IPS-20b (cell line): Measurements from ENCODE around the gene TPCN1.

Experiments used
- H3K27ac ChIP-seq: one replicate; pipeline ENCODE4 v1.5.1; 2013; ENCODE audit warnings: low read length
- H3K27me3 ChIP-seq: 2 replicates; pipeline ENCODE4 v1.6.1; 2013; ENCODE audit warnings: mild to moderate bottlenecking, low read length, inconsistent platforms; ENCODE audit not compliant: insufficient read depth
- H3K36me3 ChIP-seq: 2 replicates; pipeline ENCODE4 v1.6.1; 2013; ENCODE audit warnings: low read depth, mild to moderate bottlenecking, inconsistent platforms, low read length, moderate library complexity; ENCODE audit not compliant: insufficient read depth
- H3K4me1 ChIP-seq: 2 replicates; pipeline ENCODE4 v1.6.1; 2013; ENCODE audit warnings: mild to moderate bottlenecking, control low read depth, inconsistent platforms, low read length, moderate library complexity; ENCODE audit not compliant: insufficient read depth
- H3K4me3 ChIP-seq: 2 replicates; pipeline ENCODE4 v1.5.1; 2013; ENCODE audit warnings: mild to moderate bottlenecking, low read length, inconsistent platforms
- H3K9ac ChIP-seq: 2 replicates; pipeline ENCODE4 v1.6.1; 2013; ENCODE audit warnings: low read depth, mild to moderate bottlenecking, inconsistent platforms, low read length, moderate library complexity
- H3K9me3 ChIP-seq: 2 replicates; pipeline ENCODE4 v1.6.1; 2013; ENCODE audit warnings: mild to moderate bottlenecking, low read depth, low read length, inconsistent platforms; ENCODE audit not compliant: insufficient read depth

TPCN1 gene

GRCh38 chr12:113260127-113260526 is 38.9 kb downstream of the TPCN1 start:
- Histone ChIP-seq H3K27me3 (no peaks in the 10 kb centered on the region), H3K9ac (no peak overlapping the region), H3K9me3 (no peaks in the 10 kb centered on the region), H3K4me3 (no peak overlapping the region), H3K4me1 (peaks cover 13% of the 10 kb centered on the region; the same call in 1 of the 2 replicates), H3K27ac (no peak overlapping the region), H3K36me3 (no peaks in the 10 kb centered on the region; the same call in 1 of the 2 replicates)

DNA sequence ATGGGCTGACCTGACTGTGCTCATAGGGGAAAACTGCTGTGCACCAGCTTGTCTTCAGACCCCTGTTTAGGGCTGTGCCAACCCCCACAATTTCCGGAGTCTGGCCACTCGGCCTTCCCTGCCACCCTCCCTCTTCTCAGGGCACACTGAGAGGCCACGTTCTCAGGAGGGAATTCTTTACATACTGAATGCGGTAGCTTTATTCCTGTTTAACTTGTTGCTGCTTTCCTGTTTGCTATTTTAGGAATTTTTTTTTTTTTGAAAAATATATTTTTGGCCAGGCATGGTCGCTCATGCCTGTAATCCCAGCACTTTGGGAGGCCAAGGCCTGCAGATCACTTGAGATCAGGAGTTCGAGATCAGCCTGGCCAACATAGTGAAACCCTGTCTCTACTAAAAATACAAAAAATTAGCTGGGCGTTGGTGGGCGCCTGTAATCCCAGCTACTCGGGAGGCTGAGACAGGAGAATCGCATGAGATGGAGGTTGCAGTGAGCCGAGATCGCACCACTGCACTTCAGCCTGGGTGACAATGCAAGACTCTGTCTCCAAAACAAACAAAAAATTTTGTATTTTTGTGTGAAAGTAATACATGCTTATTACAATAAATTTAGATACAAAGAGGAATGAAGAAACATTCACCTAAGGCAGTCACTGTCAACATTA is 39.5 kb downstream of the TPCN1 start:
- Histone ChIP-seq H3K27ac (no peak overlapping the region), H3K4me1 (peaks cover 13% of the 10 kb centered on the region; the same call in 1 of the 2 replicates), H3K9ac (no peak overlapping the region), H3K9me3 (no peaks in the 10 kb centered on the region), H3K4me3 (no peak overlapping the region), H3K36me3 (no peaks in the 10 kb centered on the region; the same call in 1 of the 2 replicates), H3K27me3 (no peaks in the 10 kb centered on the region)

- no peak overlapping the region for H3K4me3 ChIP-seq
- H3K9ac ChIP-seq = no peak overlapping the region
- H3K36me3 ChIP-seq = no peaks in the 10 kb centered on the region; the same call in 1 of the 2 replicates
- peaks cover 13% of the 10 kb centered on the region; the same call in 1 of the 2 replicates for H3K4me1 ChIP-seq
- H3K9me3 ChIP-seq = no peaks in the 10 kb centered on the region
- no peaks in the 10 kb centered on the region for H3K27me3 ChIP-seq
- H3K27ac ChIP-seq = no peak overlapping the region
Observed at GRCh38 chr12:113261847-113262470, 40.7 kb downstream of the TPCN1 start.

GRCh38 chr12:113262710-113263109 is 41.4 kb downstream of the TPCN1 start:
- Histone ChIP-seq H3K4me1 (peaks cover 13% of the 10 kb centered on the region; the same call in 1 of the 2 replicates), H3K9me3 (no peaks in the 10 kb centered on the region), H3K4me3 (no peak overlapping the region), H3K27ac (no peak overlapping the region), H3K27me3 (no peaks in the 10 kb centered on the region), H3K36me3 (no peaks in the 10 kb centered on the region; the same call in 1 of the 2 replicates), H3K9ac (no peak overlapping the region)

GRCh38 chr12:113263431-113263963 is 42.2 kb downstream of the TPCN1 start:
- no peaks in the 10 kb centered on the region; the same call in 1 of the 2 replicates for H3K36me3 ChIP-seq
- H3K9ac ChIP-seq = no peak overlapping the region
- H3K4me1 ChIP-seq = peaks cover 13% of the 10 kb centered on the region; the same call in 1 of the 2 replicates
- no peak overlapping the region for H3K27ac ChIP-seq
- H3K9me3 ChIP-seq = no peaks in the 10 kb centered on the region
- no peak overlapping the region for H3K4me3 ChIP-seq
- H3K27me3 ChIP-seq = no peaks in the 10 kb centered on the region

DNA sequence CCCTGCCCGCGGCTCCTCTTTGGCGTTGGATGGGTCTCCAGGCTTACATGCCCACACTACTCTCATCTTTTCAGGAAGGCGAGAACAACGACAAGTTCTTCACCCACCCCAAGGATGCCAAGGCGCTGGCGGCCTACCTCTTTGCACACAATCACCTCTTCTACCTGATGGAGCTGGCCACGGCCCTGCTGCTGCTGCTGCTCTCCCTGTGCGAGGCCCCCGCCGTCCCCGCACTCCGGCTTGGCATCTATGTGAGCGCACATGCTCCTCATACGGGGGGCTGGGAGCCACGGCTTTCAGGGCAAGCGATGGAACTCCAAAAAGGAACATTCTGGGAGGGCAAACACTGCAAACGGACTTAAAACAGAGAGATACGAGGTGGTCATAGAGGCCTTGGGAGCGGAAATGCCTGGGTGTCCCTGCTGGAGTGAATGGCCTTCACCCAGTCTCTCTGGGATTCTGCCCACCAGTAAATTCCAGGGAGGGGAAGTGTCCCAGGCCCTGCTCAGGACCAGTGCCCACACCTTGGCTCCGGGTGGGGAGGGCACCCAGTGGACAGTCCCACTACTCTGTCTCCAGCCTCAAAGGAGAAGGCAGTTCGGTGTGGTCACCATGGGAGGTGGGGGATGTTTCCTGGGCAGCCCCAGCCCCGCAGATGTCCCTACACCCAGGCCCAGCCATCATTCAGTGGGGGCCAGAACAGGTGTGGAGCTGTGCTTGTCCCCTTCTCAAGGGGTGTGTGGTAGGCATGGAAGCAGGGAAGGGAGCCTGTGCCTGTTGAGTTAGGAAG is 45.0 kb downstream of the TPCN1 start:
- H3K9ac ChIP-seq = no peak overlapping the region
- H3K4me3 ChIP-seq = no peak overlapping the region
- H3K4me1 ChIP-seq = peaks cover 4% of the 10 kb centered on the region; the same call in 1 of the 2 replicates
- H3K27me3 ChIP-seq = no peaks in the 10 kb centered on the region
- no peaks in the 10 kb centered on the region; the same call in 1 of the 2 replicates for H3K36me3 ChIP-seq
- H3K27ac ChIP-seq = no peak overlapping the region
- H3K9me3 ChIP-seq = no peaks in the 10 kb centered on the region

GRCh38 chr12:113267621-113268020 is 46.4 kb downstream of the TPCN1 start:
- Histone ChIP-seq H3K4me1 (no peaks in the 10 kb centered on the region), H3K4me3 (no peak overlapping the region), H3K27ac (no peak overlapping the region), H3K9me3 (no peaks in the 10 kb centered on the region), H3K36me3 (no peaks in the 10 kb centered on the region; the same call in 1 of the 2 replicates), H3K9ac (no peak overlapping the region), H3K27me3 (no peaks in the 10 kb centered on the region)

- H3K4me3 ChIP-seq = no peak overlapping the region
Observed at GRCh38 chr12:113268136-113268535, 46.9 kb downstream of the TPCN1 start.

GRCh38 chr12:113268621-113269020 is 47.4 kb downstream of the TPCN1 start:
- Histone ChIP-seq H3K9me3 (no peaks in the 10 kb centered on the region), H3K4me1 (no peaks in the 10 kb centered on the region), H3K36me3 (no peaks in the 10 kb centered on the region), H3K27ac (no peak overlapping the region), H3K4me3 (no peak overlapping the region), H3K27me3 (no peaks in the 10 kb centered on the region), H3K9ac (no peak overlapping the region)

More at GRCh38 chr12:113268136-113268535, 46.9 kb downstream of the TPCN1 start:
- Histone ChIP-seq H3K9ac (no peak overlapping the region), H3K9me3 (no peaks in the 10 kb centered on the region), H3K27ac (no peak overlapping the region), H3K4me1 (no peaks in the 10 kb centered on the region), H3K27me3 (no peaks in the 10 kb centered on the region), H3K36me3 (no peaks in the 10 kb centered on the region)

DNA sequence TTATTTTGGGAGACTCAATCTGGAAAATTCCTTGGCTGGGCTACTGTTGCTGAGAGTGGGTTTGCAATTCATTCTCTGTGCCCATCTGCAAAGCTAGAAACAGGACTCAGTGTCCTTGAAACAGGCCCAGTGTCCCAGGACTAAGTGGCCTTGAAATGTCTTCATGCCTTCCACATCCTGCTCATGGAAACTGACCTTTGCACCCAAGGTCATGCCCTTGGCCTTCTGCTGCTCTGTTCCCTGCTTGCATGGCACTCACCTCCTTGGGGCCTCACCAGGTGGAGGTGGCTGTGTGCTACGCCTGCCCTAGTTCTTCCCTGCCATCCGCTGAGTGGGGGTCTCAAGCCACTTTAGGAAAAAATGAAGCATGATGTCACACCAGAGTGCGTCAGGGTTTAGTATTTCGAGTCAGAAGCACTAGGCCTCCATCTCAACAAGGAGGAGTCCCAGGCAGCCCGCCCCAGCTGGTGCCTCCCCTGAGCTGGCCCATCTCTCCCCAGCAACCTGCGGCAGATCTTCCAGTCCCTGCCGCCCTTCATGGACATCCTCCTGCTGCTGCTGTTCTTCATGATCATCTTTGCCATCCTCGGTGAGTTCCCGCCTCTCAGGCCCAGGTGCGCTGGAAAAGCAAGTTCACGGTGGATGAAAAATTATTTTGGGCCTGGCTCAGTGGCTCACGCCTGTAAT is 48.1 kb downstream of the TPCN1 start:
- no peak overlapping the region for H3K27ac ChIP-seq
- H3K9ac ChIP-seq = no peak overlapping the region
- H3K36me3 ChIP-seq = no peaks in the 10 kb centered on the region
- H3K4me3 ChIP-seq = no peak overlapping the region
- H3K9me3 ChIP-seq = no peaks in the 10 kb centered on the region
- no peaks in the 10 kb centered on the region for H3K4me1 ChIP-seq
- H3K27me3 ChIP-seq = no peaks in the 10 kb centered on the region

- H3K9me3 ChIP-seq = no peaks in the 10 kb centered on the region
- H3K4me3 ChIP-seq = no peak overlapping the region
- no peaks in the 10 kb centered on the region for H3K36me3 ChIP-seq
- H3K4me1 ChIP-seq = no peaks in the 10 kb centered on the region
- H3K9ac ChIP-seq = no peak overlapping the region
- H3K27ac ChIP-seq = no peak overlapping the region
- no peaks in the 10 kb centered on the region for H3K27me3 ChIP-seq
Observed at GRCh38 chr12:113270709-113271009, 49.4 kb downstream of the TPCN1 start.
